ENCODE results near the gene SCAF1.

DNA sequence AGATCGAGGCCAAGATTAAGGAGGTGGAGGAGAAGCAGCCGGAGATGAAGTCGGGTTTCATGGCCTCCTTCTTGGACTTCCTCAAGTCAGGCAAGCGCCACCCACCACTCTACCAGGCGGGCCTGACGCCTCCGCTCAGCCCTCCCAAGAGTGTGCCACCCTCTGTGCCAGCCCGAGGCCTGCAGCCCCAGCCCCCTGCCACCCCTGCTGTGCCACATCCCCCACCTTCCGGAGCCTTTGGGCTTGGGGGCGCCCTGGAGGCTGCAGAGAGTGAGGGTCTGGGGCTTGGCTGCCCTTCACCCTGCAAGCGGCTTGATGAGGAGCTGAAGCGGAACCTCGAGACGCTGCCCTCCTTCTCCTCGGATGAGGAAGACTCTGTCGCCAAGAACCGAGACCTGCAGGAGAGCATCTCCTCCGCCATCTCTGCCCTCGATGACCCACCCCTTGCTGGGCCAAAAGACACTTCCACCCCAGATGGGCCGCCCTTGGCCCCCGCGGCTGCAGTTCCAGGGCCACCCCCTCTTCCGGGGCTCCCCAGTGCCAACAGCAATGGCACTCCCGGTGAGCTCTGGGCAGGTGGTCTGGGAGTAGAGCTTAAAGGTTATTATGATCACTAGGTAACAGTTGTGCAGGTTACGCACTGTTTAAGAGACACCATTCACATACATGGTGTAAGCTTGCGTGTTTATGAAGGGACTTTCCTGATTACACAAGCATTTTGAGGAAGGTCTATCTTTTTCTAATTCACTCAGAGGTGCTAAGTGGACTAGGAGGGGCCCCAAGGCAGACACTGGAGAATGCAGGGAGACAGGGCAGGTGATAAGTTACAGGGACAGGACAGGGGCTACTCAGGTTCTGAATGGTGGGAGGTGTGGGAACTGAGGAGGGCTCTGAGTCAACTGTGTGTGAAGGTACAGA, 42.4 kb upstream of the SCAF1 start:
- TF ChIP-seq POLR2A (IDR thresholded peaks at IDR 0.05) (no peak), CTCF (IDR thresholded peaks at IDR 0.05) (no peak)

Data from right lobe of liver (tissue), 4 donors.